Right lobe of liver (tissue), 4 donors: ENCODE results near the gene STX4.

Experiments
- CTCF ChIP-seq, 4 donors: fragments of 200-600 bp in 3 of 4; fragments of 450-650 bp in 1 of 4; IDR thresholded peaks; one replicate each; pipeline versions ENCODE4 v1.5.1 to v1.8.0; 2016 to 2022; ENCODE audit warnings: antibody characterized with exemption in 4 of 4, mild to moderate bottlenecking in 2 of 4
- POLR2A ChIP-seq: fragments of 450-650 bp; IDR thresholded peaks from one replicate; pipeline ENCODE4 v1.6.1; 2017; ENCODE audit warnings: antibody characterized with exemption, mild to moderate bottlenecking
- donor health status: DM: no; HTN: no; CAD: no.
- donor health status: DM: no; HTN: no; CAD: no.
- donor health status: DM: no; HTN: yes; CAD: no.

- TF ChIP-seq CTCF (IDR thresholded peaks at IDR 0.05) (no peak), POLR2A (no peak)
Measured at GRCh38 chr16:31087971-31088370, 54.6 kb downstream of the STX4 start.
